ENCODE measurements around the gene NCOA5.

DNA sequence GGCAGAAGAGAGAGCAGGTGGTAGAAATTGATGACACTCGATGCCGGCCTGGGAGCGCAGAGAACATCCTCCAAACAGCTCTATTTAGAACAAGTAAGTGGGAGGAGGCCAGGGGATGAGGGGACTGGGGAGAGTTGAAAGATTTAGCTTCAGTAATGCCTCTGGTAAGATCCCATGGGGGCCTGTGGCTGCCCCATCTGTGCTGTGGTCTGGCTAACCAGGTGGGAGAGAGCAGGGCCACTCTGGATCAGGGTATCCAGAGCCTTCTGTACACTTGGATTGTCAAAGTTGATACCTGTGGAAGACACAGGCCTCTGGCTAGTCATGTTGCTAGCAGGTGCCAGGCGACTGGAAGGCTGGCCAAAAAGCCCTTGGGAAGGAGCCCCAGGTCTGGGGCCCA is 27.6 kb downstream of the NCOA5 start:
- TF ChIP-seq, protein P1, sequence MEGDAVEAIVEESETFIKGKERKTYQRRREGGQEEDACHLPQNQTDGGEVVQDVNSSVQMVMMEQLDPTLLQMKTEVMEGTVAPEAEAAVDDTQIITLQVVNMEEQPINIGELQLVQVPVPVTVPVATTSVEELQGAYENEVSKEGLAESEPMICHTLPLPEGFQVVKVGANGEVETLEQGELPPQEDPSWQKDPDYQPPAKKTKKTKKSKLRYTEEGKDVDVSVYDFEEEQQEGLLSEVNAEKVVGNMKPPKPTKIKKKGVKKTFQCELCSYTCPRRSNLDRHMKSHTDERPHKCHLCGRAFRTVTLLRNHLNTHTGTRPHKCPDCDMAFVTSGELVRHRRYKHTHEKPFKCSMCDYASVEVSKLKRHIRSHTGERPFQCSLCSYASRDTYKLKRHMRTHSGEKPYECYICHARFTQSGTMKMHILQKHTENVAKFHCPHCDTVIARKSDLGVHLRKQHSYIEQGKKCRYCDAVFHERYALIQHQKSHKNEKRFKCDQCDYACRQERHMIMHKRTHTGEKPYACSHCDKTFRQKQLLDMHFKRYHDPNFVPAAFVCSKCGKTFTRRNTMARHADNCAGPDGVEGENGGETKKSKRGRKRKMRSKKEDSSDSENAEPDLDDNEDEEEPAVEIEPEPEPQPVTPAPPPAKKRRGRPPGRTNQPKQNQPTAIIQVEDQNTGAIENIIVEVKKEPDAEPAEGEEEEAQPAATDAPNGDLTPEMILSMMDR (IDR thresholded peaks at IDR 0.05) = no peak
- no peak for TF ChIP-seq POLR2A (IDR thresholded peaks at IDR 0.05; ENCODE audit: low read depth)
- TF ChIP-seq EP300 (IDR thresholded peaks at IDR 0.05) = no peak
